K562 (cell line): Measurements from ENCODE around the gene SYNRG. TPM values are rescaled to one million over a fixed set of nuclear protein-coding genes. Genes with fewer than 3 reads are reported as not detected.

Experiments
- ADNP ChIP-seq: fragments of 200-800 bp; sonication (Bioruptor generic); IDR thresholded peaks from 2 replicates; pipeline ENCODE4 v1.6.1; 2016; ENCODE audit warnings: missing genetic modification characterization, missing compliant biosample characterization
- C11orf30 ChIP-seq: fragments of 450-650 bp; IDR thresholded peaks from 2 replicates; pipeline ENCODE4 v1.6.1; 2016; ENCODE audit warnings: low read depth, mild to moderate bottlenecking
- CAMTA2 ChIP-seq: fragments of 250-450 bp; sonication (Bioruptor Pico); conservative IDR thresholded peaks from 2 replicates; pipeline ENCODE4 v1.5.1; 2022
- CREBBP ChIP-seq: IDR thresholded peaks from one replicate; pipeline ENCODE4 v1.6.1; 2012; ENCODE audit warnings: low read depth, mild to moderate bottlenecking, control low read depth, inconsistent platforms, low read length
- DIDO1 ChIP-seq: fragments of 450-650 bp; IDR thresholded peaks from 2 replicates; pipeline ENCODE4 v1.6.1; 2016; ENCODE audit warnings: low read depth, missing biosample characterization, missing genetic modification characterization
- ELF1 ChIP-seq: fragments of 200-800 bp; sonication (Bioruptor generic); IDR thresholded peaks from 2 replicates; pipeline ENCODE4 v1.6.1; 2016; ENCODE audit warnings: missing genetic modification characterization, missing compliant biosample characterization
- ETV1 ChIP-seq: fragments of 450-650 bp; conservative IDR thresholded peaks from 2 replicates; pipeline ENCODE4 v1.6.1; 2016; ENCODE audit warnings: missing genetic modification characterization, control low read depth, low read depth, missing compliant biosample characterization
- HLTF ChIP-seq: fragments of 450-650 bp; IDR thresholded peaks from 2 replicates; pipeline ENCODE4 v1.6.1; 2016
- HMGXB4 ChIP-seq: sonication (generic); formaldehyde crosslinking; IDR thresholded peaks from 2 replicates; pipeline ENCODE4 v1.8.1; 2023; ENCODE audit warnings: mild to moderate bottlenecking, missing genetic modification reagents
- MEIS2 ChIP-seq: fragments of 450-650 bp; IDR thresholded peaks from 2 replicates; pipeline ENCODE4 v1.6.1; 2014; ENCODE audit warnings: mild to moderate bottlenecking; ENCODE audit not compliant: partially characterized antibody
- MNT ChIP-seq, 2 experiments: fragments of 450-650 bp; conservative IDR thresholded peaks; 2 replicates each; pipeline ENCODE4 v1.6.1; 2017; ENCODE audit warnings: mild to moderate bottlenecking in 2 of 2, moderate library complexity in 2 of 2
- MYNN ChIP-seq, 2 experiments: sonication (generic); formaldehyde crosslinking in 1 of 2; IDR thresholded peaks; 2 replicates each; pipeline versions ENCODE4 v1.5.0 to v1.6.1; 2016 to 2020; ENCODE audit warnings: antibody characterized with exemption in 1 of 2, missing genetic modification reagents in 1 of 2
- PKNOX1 ChIP-seq: fragments of 450-650 bp; IDR thresholded peaks from 2 replicates; pipeline ENCODE4 v1.6.1; 2016
- RBM34 ChIP-seq: fragments of 200-400 bp; formaldehyde crosslinking; IDR thresholded peaks from 2 replicates; pipeline ENCODE4 v1.6.1; 2018; ENCODE audit warnings: low read length, borderline replicate concordance; ENCODE audit not compliant: insufficient read depth
- SMAD1 ChIP-seq: fragments of 150-350 bp; IDR thresholded peaks from 2 replicates; pipeline ENCODE4 v1.6.1; 2014; ENCODE audit warnings: low read length, low read depth; ENCODE audit not compliant: partially characterized antibody
- TFAP4 ChIP-seq: sonication (generic); formaldehyde crosslinking; IDR thresholded peaks from 2 replicates; pipeline ENCODE4 v1.8.0; 2022; ENCODE audit warnings: missing genetic modification reagents, mild to moderate bottlenecking, moderate library complexity, borderline replicate concordance
- ZBTB5 ChIP-seq: fragments of 450-650 bp; IDR thresholded peaks from 2 replicates; pipeline ENCODE4 v1.6.1; 2017; ENCODE audit warnings: antibody characterized with exemption
- ZEB2 ChIP-seq: fragments of 450-650 bp; IDR thresholded peaks from 2 replicates; pipeline ENCODE4 v1.6.1; 2016
- ZNF174 ChIP-seq: fragments of 250-450 bp; sonication (Bioruptor Pico); IDR thresholded peaks from 2 replicates; pipeline ENCODE4 v1.4.0; 2020; ENCODE audit warnings: mild to moderate bottlenecking
- ZNF316 ChIP-seq: fragments of 450-650 bp; IDR thresholded peaks from 2 replicates; pipeline ENCODE4 v1.6.1; 2016
- ZNF785 ChIP-seq: fragments of 250-450 bp; sonication (Bioruptor Pico); IDR thresholded peaks from 2 replicates; pipeline ENCODE4 v1.4.0; 2020; ENCODE audit warnings: mild to moderate bottlenecking
- polyA plus RNA-seq, 8 experiments: library from polyadenylated mRNA; depleted of rRNA in 4 of 8; stranded (reverse) in 5 of 8; unstranded in 3 of 8; fragments of >200 nt; fragmentation: Nextera tagmentation in 2 of 8; fragmentation: Illumina TruSeq in 1 of 8; extraction: Ambion mirVana in 2 of 8; extraction: Trizol in 1 of 8; gene quantifications; 2 replicates each; pipeline versions ENCODE4 v1.2.1 to v1.2.3, GENCODE V29; 2011 to 2014; ENCODE audit warnings: inconsistent platforms in 1 of 8, missing spikeins in 1 of 8
- total RNA-seq, 7 experiments: library from RNA; depleted of rRNA in 6 of 7; stranded (reverse); fragments of >200 nt in 6 of 7; fragmentation: Illumina TruSeq in 2 of 7; extraction: Trizol in 2 of 7; gene quantifications; 2 replicates each; pipeline versions ENCODE4 v1.2.1 to v1.2.3, GENCODE V29; 2011 to 2021; ENCODE audit warnings: low replicate concordance in 1 of 7

Gene SYNRG
- total and polyA plus RNA-seq, 9 of the 15 experiments (the other 6 are each of a cell fraction or from before 2014, with no cell fraction given) = 2.9 to 28.2 (median 15.1) TPM

- TF ChIP-seq ZBTB5 = no peak
- peak; percentile 86 to 91 for TF ChIP-seq MNT (conservative IDR thresholded peaks at IDR 0.05)
- no peak for TF ChIP-seq HMGXB4 (CRISPR knock-in tag)
- 0 out of 2 replicates have a peak, but pooled peaks have one; percentile 49 for TF ChIP-seq MYNN (IDR thresholded peaks at IDR 0.05)
- TF ChIP-seq MYNN (CRISPR knock-in tag; IDR thresholded peaks at IDR 0.05) = no peak
- peak; percentile 13 for TF ChIP-seq MEIS2
- no peak for TF ChIP-seq ETV1 (tag)
- TF ChIP-seq SMAD1 = no peak
- no peak for TF ChIP-seq ZNF174 (CRISPR knock-in tag)
- TF ChIP-seq CAMTA2 (CRISPR knock-in tag) = no peak
- TF ChIP-seq ZEB2 = no peak
- TF ChIP-seq TFAP4 = no peak; the same call in 1 of the 2 replicates
- TF ChIP-seq ZNF785 = no peak
- TF ChIP-seq ELF1 = no peak
- no peak for TF ChIP-seq ZNF316
- peak; percentile 60; the same call in 1 of the 2 replicates for TF ChIP-seq ADNP
- no peak for TF ChIP-seq DIDO1 (tag)
- no peak for TF ChIP-seq RBM34
- no peak for TF ChIP-seq CREBBP
- TF ChIP-seq C11orf30 = 0 out of 2 replicates have a peak, but pooled peaks have one; percentile 13
- TF ChIP-seq PKNOX1 = 0 out of 2 replicates have a peak, but pooled peaks have one; percentile 20
- TF ChIP-seq HLTF = no peak
These were observed 118.3 kb downstream of the SYNRG start (continued) for GRCh38 chr17:37490638-37491614.
